ENCODE results near the gene TANGO2. TPM values are rescaled to one million over a fixed set of nuclear protein-coding genes. Genes with fewer than 3 reads are reported as not detected.
A peak's percentile ranks its signal among the peaks of the same experiment; 100 is the strongest.

TANGO2 gene
- total and polyA plus RNA-seq, 10 of the 15 experiments (the other 5 are each of a cell fraction or from before 2014, with no cell fraction given): 4.0 to 24.8 (median 20.9) TPM

GRCh38 chr22:20064545-20065262 is 43.8 kb downstream of the TANGO2 start:
- no peaks in the 10 kb centered on the region for H3K4me1 ChIP-seq (ENCODE audit: control insufficient read depth, insufficient read depth, low read length)
- H3K27me3 ChIP-seq (replicated peaks in 1 of 2; ENCODE audit: control insufficient read depth in 2 of 2, insufficient read depth in 2 of 2, low read length in 1 of 2): no peaks in the 10 kb centered on the region
- H3K9me3 ChIP-seq (replicated peaks; ENCODE audit: control insufficient read depth, insufficient read depth, low read length): no peaks in the 10 kb centered on the region
- H3K4me2 ChIP-seq (ENCODE audit: control insufficient read depth, insufficient read depth): no peak overlapping the region
- in situ Hi-C loops (cut with MboI) (no loop called here), intact Hi-C loops (cut with micrococcal nuclease; ENCODE audit: unreplicated experiment) (no loop called here)
- no peak overlapping the region for H2AFZ ChIP-seq (ENCODE audit: control insufficient read depth, low read depth, low read length)
- SMC1A ChIA-PET (ENCODE audit: uncharacterized antibody, unreplicated experiment): no interaction called here
- no peak for ATAC-seq
- POLR2A ChIA-PET: no interaction called here
- FAIRE-seq: no peak
- H3K4me3 ChIP-seq: no peak overlapping the region
- no peaks in the 10 kb centered on the region for H3K79me2 ChIP-seq (ENCODE audit: control insufficient read depth, insufficient read depth, low read length)
- H3K27ac ChIP-seq (ENCODE audit: control insufficient read depth, insufficient read depth): no peak overlapping the region
- RAD21 ChIA-PET (ENCODE audit: unreplicated experiment): no interaction called here
- CTCF ChIA-PET: no interaction called here
- no peaks in the 10 kb centered on the region for H4K20me1 ChIP-seq (ENCODE audit: control insufficient read depth, insufficient read depth)
- 98% methylated on average over 18 of the region's 18 CpGs for WGBS (ENCODE audit: insufficient coverage, insufficient replicate concordance, low lambda C conversion rate, missing lambda C conversion rate)
- TF ChIP-seq MYB (IDR thresholded peaks at IDR 0.05; ENCODE audit: borderline replicate concordance, low read depth, low read length) (no peak), POLR2A (IDR thresholded peaks at IDR 0.05; ENCODE audit: low read depth, low read length) (peak; percentile 45)
- DNase-seq (ENCODE audit: low read depth, low spot score): no peak
- H3K36me3 ChIP-seq (ENCODE audit: control insufficient read depth in 2 of 2, insufficient read depth in 2 of 2, low read length in 1 of 2): peaks cover 0 to 7% of the 10 kb centered on the region in 2 experiments; a peak in 3 of 4 replicates
- H3K9ac ChIP-seq (ENCODE audit: control insufficient read depth, insufficient read depth, low read length): no peak overlapping the region
- BruUV-seq (replicated peaks): TSS peak; percentile 36

DNA sequence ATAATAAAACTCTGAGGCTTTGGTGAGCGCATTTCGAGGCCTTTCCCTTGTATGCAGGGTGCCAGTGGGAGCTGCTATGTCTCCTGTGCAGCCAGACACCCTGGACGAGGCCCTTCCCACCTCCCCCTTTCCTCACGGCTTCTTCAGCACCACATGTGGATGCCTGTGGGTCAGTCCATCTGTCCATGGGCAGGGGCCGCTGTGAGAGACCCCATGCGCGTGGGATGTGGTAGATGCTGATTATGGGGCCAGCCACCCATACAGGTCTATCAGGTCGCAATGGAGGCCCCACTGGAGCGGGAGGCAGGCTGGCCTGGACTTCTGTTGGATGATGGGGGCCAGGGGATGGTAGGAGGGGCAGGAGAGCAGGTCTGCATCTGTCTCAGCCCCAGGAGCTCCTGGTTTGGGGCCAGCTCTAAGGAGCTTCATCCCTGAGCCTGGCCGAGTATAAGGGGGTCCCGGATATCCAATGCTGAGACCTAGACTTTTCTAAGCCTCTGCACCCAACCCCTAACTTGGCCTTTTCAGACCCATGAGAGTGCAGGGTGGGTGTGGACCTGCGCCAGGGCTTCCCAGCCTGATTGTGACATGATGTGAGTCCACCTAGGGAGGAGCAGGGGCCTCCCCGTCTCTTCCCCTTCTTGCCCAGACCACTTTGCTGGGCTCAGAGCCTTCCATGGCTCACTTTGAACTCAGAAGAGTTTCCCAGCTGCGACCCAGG is 45.1 kb downstream of the TANGO2 start:
- no peaks in the 10 kb centered on the region for H3K9me3 ChIP-seq (replicated peaks; ENCODE audit: control insufficient read depth, insufficient read depth, low read length)
- intact Hi-C loops (cut with micrococcal nuclease; ENCODE audit: unreplicated experiment): no loop called here
- DNase-seq (ENCODE audit: low read depth, low spot score) (no peak), FAIRE-seq (no peak), ATAC-seq (no peak)
- WGBS (ENCODE audit: insufficient coverage, insufficient replicate concordance, low lambda C conversion rate, missing lambda C conversion rate): 84% methylated on average over 14 of the region's 14 CpGs
- H3K4me3 ChIP-seq: no peak overlapping the region
- no peaks in the 10 kb centered on the region for H3K79me2 ChIP-seq (ENCODE audit: control insufficient read depth, insufficient read depth, low read length)
- BruUV-seq (replicated peaks): no TSS peak
- ChIA-PET CTCF (no interaction called here), RAD21 (ENCODE audit: unreplicated experiment) (no interaction called here), SMC1A (ENCODE audit: uncharacterized antibody, unreplicated experiment) (no interaction called here), POLR2A (no interaction called here)
- no peak overlapping the region for H2AFZ ChIP-seq (ENCODE audit: control insufficient read depth, low read depth, low read length)
- no peaks in the 10 kb centered on the region for H4K20me1 ChIP-seq (ENCODE audit: control insufficient read depth, insufficient read depth)
- no peaks in the 10 kb centered on the region for H3K4me1 ChIP-seq (ENCODE audit: control insufficient read depth, insufficient read depth, low read length)
- no peak overlapping the region for H3K9ac ChIP-seq (ENCODE audit: control insufficient read depth, insufficient read depth, low read length)
- no peaks in the 10 kb centered on the region for H3K27me3 ChIP-seq (replicated peaks in 1 of 2; ENCODE audit: control insufficient read depth in 2 of 2, insufficient read depth in 2 of 2, low read length in 1 of 2)
- no peak overlapping the region for H3K4me2 ChIP-seq (ENCODE audit: control insufficient read depth, insufficient read depth)
- H3K36me3 ChIP-seq (ENCODE audit: control insufficient read depth in 2 of 2, insufficient read depth in 2 of 2, low read length in 1 of 2): peaks cover 0 to 7% of the 10 kb centered on the region in 2 experiments; a peak in 3 of 4 replicates
- H3K27ac ChIP-seq (ENCODE audit: control insufficient read depth, insufficient read depth): no peak overlapping the region
- TF ChIP-seq, protein P1, sequence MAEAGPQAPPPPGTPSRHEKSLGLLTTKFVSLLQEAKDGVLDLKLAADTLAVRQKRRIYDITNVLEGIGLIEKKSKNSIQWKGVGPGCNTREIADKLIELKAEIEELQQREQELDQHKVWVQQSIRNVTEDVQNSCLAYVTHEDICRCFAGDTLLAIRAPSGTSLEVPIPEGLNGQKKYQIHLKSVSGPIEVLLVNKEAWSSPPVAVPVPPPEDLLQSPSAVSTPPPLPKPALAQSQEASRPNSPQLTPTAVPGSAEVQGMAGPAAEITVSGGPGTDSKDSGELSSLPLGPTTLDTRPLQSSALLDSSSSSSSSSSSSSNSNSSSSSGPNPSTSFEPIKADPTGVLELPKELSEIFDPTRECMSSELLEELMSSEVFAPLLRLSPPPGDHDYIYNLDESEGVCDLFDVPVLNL (IDR thresholded peaks at IDR 0.05; ENCODE audit: low read depth, low read length): no peak
- TF ChIP-seq HDAC2 (IDR thresholded peaks at IDR 0.05): no peak
- no peak for TF ChIP-seq KDM1A (IDR thresholded peaks at IDR 0.05; ENCODE audit: borderline replicate concordance)
- TF ChIP-seq PML (IDR thresholded peaks at IDR 0.05; ENCODE audit: low read length): no peak
- TF ChIP-seq RAD21 (IDR thresholded peaks at IDR 0.05; ENCODE audit: insufficient read depth, low read depth, low read length): no peak
- no peak for TF ChIP-seq POLR2AphosphoS5 (IDR thresholded peaks at IDR 0.05; ENCODE audit: low read length)
- no peak for TF ChIP-seq CHD1 (IDR thresholded peaks at IDR 0.05; ENCODE audit: low read depth, low read length)
- no peak for TF ChIP-seq RCOR1 (conservative IDR thresholded peaks at IDR 0.05; ENCODE audit: low read depth, low read length)
- no peak for TF ChIP-seq POU2F2 (IDR thresholded peaks at IDR 0.05; ENCODE audit: borderline replicate concordance, low read depth, low read length)
- TF ChIP-seq, protein P2, sequence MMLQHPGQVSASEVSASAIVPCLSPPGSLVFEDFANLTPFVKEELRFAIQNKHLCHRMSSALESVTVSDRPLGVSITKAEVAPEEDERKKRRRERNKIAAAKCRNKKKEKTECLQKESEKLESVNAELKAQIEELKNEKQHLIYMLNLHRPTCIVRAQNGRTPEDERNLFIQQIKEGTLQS (IDR thresholded peaks at IDR 0.05; ENCODE audit: borderline replicate concordance, extremely low read depth, low read depth, low read length): no peak
- in situ Hi-C loops (cut with MboI): no loop called here
